Caco-2 (cell line): ENCODE data around the gene SIM2. TPM values are rescaled to one million over a fixed set of nuclear protein-coding genes. Genes with fewer than 3 reads are reported as not detected.
"Not testable (repeated sequence)": the region's sequence is repeated elsewhere in the genome, so short reads cannot be mapped to it uniquely, and the experiment has no call there.

Experiments used
- BruUV-seq: library from RNA; stranded (reverse); fragments of 400-500 nt; replicated peaks from 2 replicates; lab custom pipeline; 2021; lab: Mats Ljungman, UMichigan
- CTCF ChIA-PET: fragments of 300-600 bp; sonication (Branson Sonifier 250); formaldehyde crosslinking; loops from one replicate; lab custom pipeline; 2022; ENCODE audit warnings: antibody characterized with exemption; lab: Charles Lee
- POLR2A ChIA-PET: fragments of 300-600 bp; sonication (Branson Sonifier 250); formaldehyde crosslinking; loops from one replicate; lab custom pipeline; 2022; ENCODE audit warnings: antibody characterized with exemption; lab: Charles Lee
- DNase-seq, 2 experiments: peaks; one replicate each; pipeline versions ENCODE4 v3.0.0 to v3.0.0-alpha.2; 2020 to 2022
- H3K27me3 ChIP-seq: replicated peaks from 2 replicates; pipeline ENCODE4 v1.6.0; 2011; ENCODE audit warnings: low read length; ENCODE audit not compliant: control insufficient read depth, insufficient read depth
- H3K36me3 ChIP-seq: 2 replicates; pipeline ENCODE4 v1.5.1; 2011; ENCODE audit warnings: low read length; ENCODE audit not compliant: control insufficient read depth, insufficient read depth
- H3K4me1 ChIP-seq: fragments of 250-450 bp; sonication (Bioruptor Pico); 2 replicates; pipeline ENCODE4 v1.5.1; 2020; ENCODE audit warnings: mild to moderate bottlenecking
- H3K4me3 ChIP-seq: 2 replicates; pipeline ENCODE4 v1.5.1; 2011; ENCODE audit warnings: low read depth, mild to moderate bottlenecking, control low read depth, low read length
- H3K9me3 ChIP-seq: fragments of 250-450 bp; sonication (Bioruptor Pico); 2 replicates; pipeline ENCODE4 v1.5.1; 2020; ENCODE audit warnings: mild to moderate bottlenecking, moderate library complexity
- H3K27ac Mint-ChIP-seq: one replicate; pipeline ENCODE4 v1.8.0; 2022; ENCODE audit warnings: mixed read lengths; ENCODE audit not compliant: unreplicated experiment
- H3K27me3 Mint-ChIP-seq: one replicate; pipeline ENCODE4 v1.8.0; 2022; ENCODE audit warnings: mixed read lengths; ENCODE audit not compliant: insufficient read depth, unreplicated experiment
- H3K36me3 Mint-ChIP-seq: one replicate; pipeline ENCODE4 v1.8.0; 2022; ENCODE audit warnings: mild to moderate bottlenecking, mixed read lengths; ENCODE audit not compliant: insufficient read depth, unreplicated experiment
- H3K4me1 Mint-ChIP-seq: one replicate; pipeline ENCODE4 v1.8.0; 2022; ENCODE audit warnings: low read depth, mixed read lengths; ENCODE audit not compliant: unreplicated experiment
- H3K4me3 Mint-ChIP-seq: one replicate; pipeline ENCODE4 v1.8.0; 2022; ENCODE audit warnings: mild to moderate bottlenecking, moderate library complexity, mixed read lengths; ENCODE audit not compliant: unreplicated experiment
- H3K9me3 Mint-ChIP-seq: one replicate; pipeline ENCODE4 v1.8.0; 2022; ENCODE audit warnings: mixed read lengths; ENCODE audit not compliant: unreplicated experiment
- CTCF ChIP-seq, 2 experiments: fragments of 200-600 bp in 1 of 2; IDR thresholded peaks; 1 replicate in 1 of 2; 2 replicates in 1 of 2; pipeline versions ENCODE4 v1.5.1 to v1.8.0; 2011 to 2022; ENCODE audit warnings: antibody characterized with exemption in 1 of 2, control low read depth in 1 of 2, inconsistent platforms in 1 of 2, low read depth in 1 of 2, low read length in 1 of 2, mild to moderate bottlenecking in 1 of 2, moderate library complexity in 1 of 2; ENCODE audit not compliant: insufficient read depth in 1 of 2, severe bottlenecking in 1 of 2, unreplicated experiment in 1 of 2
- intact Hi-C: fragments of 100-400 bp; cut with micrococcal nuclease; formaldehyde crosslinking; loops from one replicate; pipeline ENCODE4 v1.10.0; 2022; ENCODE audit not compliant: unreplicated experiment
- total RNA-seq: library from RNA; stranded (reverse); gene quantifications from 2 replicates; pipeline ENCODE4 v1.2.3, GENCODE V29; 2022

The SIM2 gene
- total RNA-seq, 1 experiment from 2014 or later: 9.4 TPM

- no peak overlapping the region for H3K27ac Mint-ChIP-seq
- H3K4me3 Mint-ChIP-seq: no peak overlapping the region
- DNase-seq: no peak
- H3K27me3 Mint-ChIP-seq: peaks cover 1% of the 10 kb centered on the region
- no peaks in the 10 kb centered on the region for H3K36me3 Mint-ChIP-seq
- POLR2A ChIA-PET: no interaction called here
- Histone ChIP-seq H3K9me3 (no peaks in the 10 kb centered on the region), H3K4me3 (no peak overlapping the region), H3K27me3 (no peaks in the 10 kb centered on the region), H3K36me3 (no peaks in the 10 kb centered on the region), H3K4me1 (no peaks in the 10 kb centered on the region)
- H3K9me3 Mint-ChIP-seq: no peaks in the 10 kb centered on the region
- intact Hi-C loops: no loop called here
- TF ChIP-seq CTCF (IDR thresholded peaks at IDR 0.05; ENCODE audit: insufficient read depth in 1 of 2, low read depth in 1 of 2, low read length in 1 of 2, severe bottlenecking in 1 of 2, unreplicated experiment in 1 of 2): no peak
- BruUV-seq: no TSS peak
- no peaks in the 10 kb centered on the region for H3K4me1 Mint-ChIP-seq
- CTCF ChIA-PET: no interaction called here
Observed at GRCh38 chr21:36671836-36672235, 27.1 kb upstream of the SIM2 start.

DNA sequence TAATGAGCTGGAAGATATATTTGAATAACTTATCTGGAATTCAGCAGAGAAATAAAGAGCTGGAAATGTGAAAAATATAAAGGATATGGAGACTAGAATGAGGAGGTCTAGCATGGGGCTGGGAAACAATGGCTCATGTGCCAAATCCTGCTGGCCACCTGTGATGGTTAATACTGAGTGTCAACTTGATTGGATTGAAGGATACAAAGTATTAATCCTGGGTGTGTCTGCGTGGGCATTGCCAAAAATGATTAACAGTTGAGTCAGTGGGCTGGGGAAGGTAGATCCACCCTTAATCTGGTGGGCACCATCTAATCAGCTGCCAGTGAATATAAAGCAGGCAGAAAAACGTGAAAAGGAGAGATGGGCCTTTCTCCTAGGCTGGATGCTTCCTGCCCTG is 26.6 kb upstream of the SIM2 start:
- CTCF ChIA-PET, H3K36me3 Mint-ChIP-seq, POLR2A ChIA-PET, H3K9me3 ChIP-seq, BruUV-seq, H3K36me3 ChIP-seq, DNase-seq, H3K4me1 Mint-ChIP-seq, H3K4me3 Mint-ChIP-seq, H3K27me3 ChIP-seq, H3K27me3 Mint-ChIP-seq, H3K4me3 ChIP-seq, H3K27ac Mint-ChIP-seq, H3K9me3 Mint-ChIP-seq, intact Hi-C loops, H3K4me1 ChIP-seq: not testable (repeated sequence)

GRCh38 chr21:36672737-36673136 is 26.2 kb upstream of the SIM2 start:
- Histone ChIP-seq H3K4me3 (no peak overlapping the region), H3K4me1 (no peaks in the 10 kb centered on the region), H3K9me3 (no peaks in the 10 kb centered on the region), H3K27me3 (no peaks in the 10 kb centered on the region), H3K36me3 (no peaks in the 10 kb centered on the region)
- peaks cover 4% of the 10 kb centered on the region for H3K27me3 Mint-ChIP-seq
- TF ChIP-seq CTCF (IDR thresholded peaks at IDR 0.05; ENCODE audit: insufficient read depth in 1 of 2, low read depth in 1 of 2, low read length in 1 of 2, severe bottlenecking in 1 of 2, unreplicated experiment in 1 of 2): no peak
- H3K9me3 Mint-ChIP-seq: no peaks in the 10 kb centered on the region
- BruUV-seq: no TSS peak
- intact Hi-C loops: no loop called here
- no peaks in the 10 kb centered on the region for H3K36me3 Mint-ChIP-seq
- H3K4me3 Mint-ChIP-seq: no peak overlapping the region
- no peaks in the 10 kb centered on the region for H3K4me1 Mint-ChIP-seq
- DNase-seq: no peak
- no peak overlapping the region for H3K27ac Mint-ChIP-seq
- ChIA-PET CTCF (no interaction called here), POLR2A (no interaction called here)
